ENCODE data around the gene MPP2.
"Not testable (repeated sequence)": the region's sequence is repeated elsewhere in the genome, so short reads cannot be mapped to it uniquely, and the experiment has no call there.

MPP2 gene, protein sequence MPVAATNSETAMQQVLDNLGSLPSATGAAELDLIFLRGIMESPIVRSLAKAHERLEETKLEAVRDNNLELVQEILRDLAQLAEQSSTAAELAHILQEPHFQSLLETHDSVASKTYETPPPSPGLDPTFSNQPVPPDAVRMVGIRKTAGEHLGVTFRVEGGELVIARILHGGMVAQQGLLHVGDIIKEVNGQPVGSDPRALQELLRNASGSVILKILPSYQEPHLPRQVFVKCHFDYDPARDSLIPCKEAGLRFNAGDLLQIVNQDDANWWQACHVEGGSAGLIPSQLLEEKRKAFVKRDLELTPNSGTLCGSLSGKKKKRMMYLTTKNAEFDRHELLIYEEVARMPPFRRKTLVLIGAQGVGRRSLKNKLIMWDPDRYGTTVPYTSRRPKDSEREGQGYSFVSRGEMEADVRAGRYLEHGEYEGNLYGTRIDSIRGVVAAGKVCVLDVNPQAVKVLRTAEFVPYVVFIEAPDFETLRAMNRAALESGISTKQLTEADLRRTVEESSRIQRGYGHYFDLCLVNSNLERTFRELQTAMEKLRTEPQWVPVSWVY

DNA sequence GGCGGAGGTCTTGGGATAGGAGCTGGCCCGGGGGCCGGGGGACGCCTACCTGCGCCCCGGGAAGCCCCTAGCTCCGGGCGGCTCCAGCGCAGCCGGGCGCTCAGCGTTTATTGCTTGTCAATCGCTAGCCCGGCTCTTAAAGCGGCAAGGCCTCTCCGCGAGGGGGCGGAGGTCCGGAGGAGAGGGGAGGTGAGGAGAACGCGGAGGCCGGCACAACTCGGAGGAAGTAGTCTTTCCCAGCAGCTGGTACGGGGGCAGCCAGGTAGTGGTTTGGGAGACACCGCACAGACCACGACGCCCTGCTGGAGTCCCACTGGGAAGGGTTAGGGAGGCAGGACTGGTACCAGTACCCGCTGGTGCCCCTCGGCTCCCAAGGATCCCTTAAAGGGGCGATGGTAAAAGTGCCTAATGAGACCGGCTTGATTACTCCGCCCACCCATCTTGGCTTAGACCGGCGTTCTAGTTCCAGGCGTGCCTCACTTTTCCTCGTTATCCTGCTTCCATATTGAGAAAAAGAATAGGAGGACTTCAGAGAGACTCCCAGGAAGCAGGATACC, at the start of gene MPP2:
TSS of gene MPP2 (minus strand) at position 112 of the 557 bp plus-strand sequence. CDS start 3,076 bp downstream, outside the sequence.
- DNase-seq = peak; percentile 42

DNA sequence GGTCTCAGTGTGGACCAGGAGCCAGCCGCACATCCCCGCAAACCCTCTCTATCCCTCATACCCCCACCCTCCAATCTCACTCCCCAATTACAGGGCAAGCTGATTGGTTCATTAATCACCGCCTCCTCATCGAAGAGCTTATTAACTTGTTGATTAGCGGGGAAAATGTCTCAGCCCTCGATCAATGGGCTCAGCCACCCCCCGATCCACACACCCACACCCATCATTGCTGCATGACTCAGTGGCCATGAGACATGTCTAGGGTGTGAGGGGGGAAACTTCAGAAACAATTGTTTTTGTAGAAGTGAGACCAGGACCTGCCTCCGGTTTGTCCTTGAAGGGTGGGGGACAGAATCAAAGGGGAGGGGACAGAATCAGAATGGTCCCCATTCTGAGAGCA, 48.9 kb upstream of the MPP2 start:
- DNase-seq = no peak

DNA sequence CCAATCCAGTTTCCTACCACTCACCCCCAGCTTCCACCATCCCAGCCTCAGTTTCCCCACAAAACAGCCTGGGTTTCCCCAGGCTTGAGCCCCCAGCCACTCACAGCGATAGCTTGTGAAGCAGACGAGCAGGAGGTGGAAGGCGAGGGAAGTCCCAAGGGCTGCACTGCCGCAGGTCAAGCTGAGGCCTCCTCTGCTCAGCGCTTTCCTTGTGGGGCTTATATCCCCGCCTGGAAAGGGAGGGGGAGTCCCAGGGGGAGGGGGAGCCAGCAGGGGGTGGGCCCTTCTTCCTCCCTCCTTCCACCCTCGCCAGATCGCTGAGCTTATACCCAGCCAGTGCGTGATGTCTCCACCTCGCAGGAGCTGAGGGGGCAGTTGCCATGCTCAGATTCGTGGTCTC, 46.4 kb upstream of the MPP2 start, which contains the start of gene PYY:
TSS of gene PYY (minus strand) at position 195 of the 400 bp plus-strand sequence. CDS start 457 bp downstream, outside the sequence.
- no peak for DNase-seq

- DNase-seq = peak; percentile 40
These were observed 45.7 kb upstream of the MPP2 start for GRCh38 chr17:43952724-43953666.

- no peak for DNase-seq
These were observed 45.0 kb upstream of the MPP2 start for GRCh38 chr17:43952351-43952723.

DNA sequence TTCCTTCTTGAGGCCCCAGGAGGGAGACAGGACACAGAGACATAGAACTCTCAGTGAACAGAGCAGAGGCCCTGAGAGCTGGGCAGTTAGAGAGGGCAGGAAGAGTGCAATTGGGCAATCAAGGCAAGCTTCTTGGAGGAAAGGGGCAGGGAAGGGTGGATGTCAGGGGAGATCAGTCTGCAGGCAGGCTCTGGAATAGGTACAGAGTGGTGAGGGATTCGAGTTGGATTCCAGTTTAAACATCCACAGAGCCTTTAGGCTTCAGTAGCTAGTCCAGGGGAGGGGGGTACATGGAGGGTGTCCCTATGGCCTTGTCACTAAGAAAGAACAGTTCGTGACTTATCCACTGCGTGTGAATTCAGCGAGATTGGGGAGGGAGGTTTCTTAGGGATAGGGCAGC, 44.4 kb upstream of the MPP2 start:
- no peak for DNase-seq

DNA sequence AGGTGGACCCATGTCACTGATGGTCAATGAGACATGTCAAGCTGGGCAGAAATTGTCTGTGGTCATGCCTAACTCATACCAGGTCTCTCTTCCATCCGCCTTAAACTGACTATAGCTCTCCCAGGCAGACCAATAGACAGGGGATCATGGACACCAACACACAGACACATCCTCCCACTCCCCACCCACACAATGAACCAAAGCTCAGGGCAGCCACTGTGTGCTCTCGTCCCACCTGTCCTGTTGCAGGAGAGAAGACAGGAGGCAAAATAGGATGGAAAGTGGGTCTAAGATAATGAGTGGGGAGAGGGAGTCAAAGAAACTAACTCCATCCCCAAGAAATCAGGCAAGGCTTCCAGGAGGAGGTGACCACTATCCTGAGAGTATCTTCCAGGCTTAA, 43.2 kb upstream of the MPP2 start:
- DNase-seq = no peak

DNA sequence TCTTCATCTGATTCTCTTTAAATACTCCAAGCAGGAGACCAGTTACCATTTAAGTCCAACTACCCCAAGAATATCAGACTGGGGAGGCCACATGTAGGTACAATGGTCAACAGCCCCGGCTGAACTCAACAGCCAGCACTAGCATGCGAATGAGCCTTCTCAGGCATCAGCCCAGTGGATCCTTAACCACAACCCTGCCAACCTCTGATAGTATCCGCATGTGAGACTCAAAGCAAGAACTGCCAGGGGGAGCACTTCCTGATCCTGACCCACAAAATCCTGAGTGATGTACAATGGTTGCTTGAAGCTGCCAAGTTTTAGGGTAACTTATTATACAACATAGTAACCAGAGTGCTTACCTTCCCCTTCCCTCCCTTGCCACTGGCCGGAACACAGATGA, 42.4 kb upstream of the MPP2 start:
- DNase-seq = no peak

- DNase-seq = no peak
These were observed 39.4 kb upstream of the MPP2 start for GRCh38 chr17:43946781-43947180.

DNA sequence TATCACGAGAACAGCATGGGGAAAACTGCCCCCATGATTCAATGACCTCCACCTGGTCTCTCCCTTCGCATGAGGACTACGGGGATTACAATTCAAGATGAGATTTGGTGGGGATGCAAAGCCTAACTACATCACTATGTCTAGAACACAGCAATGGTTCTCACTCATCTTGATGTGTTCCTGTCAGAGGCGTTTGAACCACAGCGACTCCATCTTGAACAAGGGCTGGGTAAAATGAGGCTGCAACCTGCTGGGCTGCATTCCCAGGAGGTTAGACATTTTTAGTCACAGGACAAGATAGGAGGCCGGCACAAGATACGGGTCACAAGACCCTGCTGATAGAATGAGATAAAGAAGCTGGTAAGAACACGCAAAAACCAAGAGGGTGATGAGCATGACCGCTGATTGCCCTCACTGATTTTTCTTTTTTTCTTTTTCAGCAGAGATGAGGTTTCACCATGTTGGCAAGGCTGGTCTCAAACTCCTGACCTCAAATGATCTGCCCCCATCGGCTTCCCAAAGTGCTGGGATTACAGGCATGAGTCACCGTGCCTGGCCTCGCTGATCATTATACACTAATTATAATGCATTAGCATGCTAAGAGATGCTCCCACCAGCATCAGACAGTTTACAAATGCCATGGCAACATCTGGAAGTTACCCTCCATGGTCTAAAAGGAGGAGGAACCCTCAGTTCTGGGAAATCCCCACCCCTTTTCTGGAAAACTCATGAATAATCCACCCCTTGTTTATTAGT, 37.9 kb upstream of the MPP2 start:
- DNase-seq = no peak

DNA sequence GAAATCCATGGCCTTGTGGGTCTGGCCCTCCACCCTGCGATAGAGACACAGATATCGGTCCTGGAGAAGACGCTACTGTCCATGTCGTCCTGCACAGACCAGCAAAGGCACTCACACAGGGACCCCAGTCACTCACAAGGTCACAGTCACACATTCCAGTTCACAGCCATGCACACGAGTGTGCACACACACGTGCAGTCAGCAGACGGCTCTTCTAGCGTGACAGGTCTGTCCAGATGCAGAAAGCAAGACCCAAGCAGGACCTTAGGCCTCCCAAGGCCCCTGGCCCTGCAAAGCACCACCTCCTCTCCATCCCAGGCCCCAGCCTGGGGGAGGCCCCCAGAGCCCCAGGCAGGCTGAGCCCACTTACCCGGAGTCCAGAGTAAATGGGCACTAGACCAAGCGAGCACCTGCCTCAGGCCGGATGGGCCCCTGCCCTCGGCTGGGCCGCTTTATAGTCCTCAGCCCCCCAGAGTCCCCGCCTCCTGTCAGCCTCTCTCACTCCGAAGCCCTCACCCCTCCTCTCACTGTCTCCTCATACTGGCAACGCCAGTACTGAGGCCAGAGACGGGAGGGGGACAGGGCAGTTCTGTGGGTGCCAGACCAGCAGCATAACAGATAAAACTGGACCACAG, 34.8 kb upstream of the MPP2 start, which contains the start of gene PPY:
TSS of gene PPY (minus strand) at position 426 of the 635 bp plus-strand sequence. CDS start 822 bp downstream, outside the sequence.
- DNase-seq = no peak

GRCh38 chr17:43940630-43941029, 33.3 kb upstream of the MPP2 start:
- no peak for DNase-seq

- no peak for DNase-seq
These were observed 32.5 kb upstream of the MPP2 start for GRCh38 chr17:43939886-43940285.

DNA sequence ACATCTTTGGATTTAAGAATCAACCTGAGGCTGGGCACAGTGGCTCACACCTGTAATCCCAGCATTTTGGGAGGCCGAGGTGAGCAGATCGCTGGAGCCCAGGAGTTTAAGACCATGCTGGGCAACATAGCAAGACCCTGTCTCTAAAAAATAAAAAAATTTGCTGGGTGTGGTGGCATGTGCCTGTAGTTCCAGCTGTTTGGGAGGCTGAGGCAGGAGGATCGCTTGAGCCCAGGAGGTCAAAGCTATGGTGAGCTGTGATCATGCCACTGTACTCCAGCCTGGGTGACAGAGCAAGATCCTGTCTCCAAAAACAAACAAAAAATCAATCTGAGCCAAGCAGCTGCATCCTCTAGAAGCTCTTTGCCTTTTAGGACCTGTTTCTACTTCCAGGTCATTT, 32.1 kb upstream of the MPP2 start:
- not testable (repeated sequence) for DNase-seq

- no peak for DNase-seq
These were observed 31.5 kb upstream of the MPP2 start for GRCh38 chr17:43938838-43939182.

DNA sequence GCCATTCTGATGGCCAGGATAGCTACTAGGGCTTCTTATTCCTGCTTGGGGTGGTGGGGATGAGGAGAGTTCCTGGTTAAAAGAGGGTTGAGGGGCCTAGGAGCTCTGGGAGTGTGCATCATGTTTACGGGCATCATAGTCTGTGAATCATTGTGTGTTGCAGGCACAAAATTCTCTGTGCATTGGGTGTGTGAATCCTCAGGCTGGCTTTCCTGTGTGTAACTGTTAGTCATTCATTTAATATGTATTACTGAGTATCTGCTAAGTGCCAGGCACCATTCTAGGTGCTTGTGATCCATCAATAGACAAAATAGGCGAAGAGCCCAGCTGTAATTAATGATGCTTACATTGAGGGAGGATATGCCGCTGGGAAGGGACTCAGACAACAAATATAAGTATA, 29.1 kb upstream of the MPP2 start:
- DNase-seq = no peak

GRCh38 chr17:43935926-43936261, 28.6 kb upstream of the MPP2 start:
- no peak for DNase-seq

- no peak for DNase-seq
These were observed 28.0 kb upstream of the MPP2 start for GRCh38 chr17:43935204-43935925.

GRCh38 chr17:43932923-43933322, 25.6 kb upstream of the MPP2 start:
- no peak for DNase-seq

- no peak for DNase-seq
These were observed 25.0 kb upstream of the MPP2 start for GRCh38 chr17:43932357-43932756.

GRCh38 chr17:43931062-43931571, 23.8 kb upstream of the MPP2 start:
- no peak for DNase-seq
